ENCODE results near the gene ARID4B.
A peak's percentile ranks its signal among the peaks of the same experiment; 100 is the strongest.
"Not testable (repeated sequence)": the region's sequence is repeated elsewhere in the genome, so short reads cannot be mapped to it uniquely, and the experiment has no call there.

The ARID4B gene

DNA sequence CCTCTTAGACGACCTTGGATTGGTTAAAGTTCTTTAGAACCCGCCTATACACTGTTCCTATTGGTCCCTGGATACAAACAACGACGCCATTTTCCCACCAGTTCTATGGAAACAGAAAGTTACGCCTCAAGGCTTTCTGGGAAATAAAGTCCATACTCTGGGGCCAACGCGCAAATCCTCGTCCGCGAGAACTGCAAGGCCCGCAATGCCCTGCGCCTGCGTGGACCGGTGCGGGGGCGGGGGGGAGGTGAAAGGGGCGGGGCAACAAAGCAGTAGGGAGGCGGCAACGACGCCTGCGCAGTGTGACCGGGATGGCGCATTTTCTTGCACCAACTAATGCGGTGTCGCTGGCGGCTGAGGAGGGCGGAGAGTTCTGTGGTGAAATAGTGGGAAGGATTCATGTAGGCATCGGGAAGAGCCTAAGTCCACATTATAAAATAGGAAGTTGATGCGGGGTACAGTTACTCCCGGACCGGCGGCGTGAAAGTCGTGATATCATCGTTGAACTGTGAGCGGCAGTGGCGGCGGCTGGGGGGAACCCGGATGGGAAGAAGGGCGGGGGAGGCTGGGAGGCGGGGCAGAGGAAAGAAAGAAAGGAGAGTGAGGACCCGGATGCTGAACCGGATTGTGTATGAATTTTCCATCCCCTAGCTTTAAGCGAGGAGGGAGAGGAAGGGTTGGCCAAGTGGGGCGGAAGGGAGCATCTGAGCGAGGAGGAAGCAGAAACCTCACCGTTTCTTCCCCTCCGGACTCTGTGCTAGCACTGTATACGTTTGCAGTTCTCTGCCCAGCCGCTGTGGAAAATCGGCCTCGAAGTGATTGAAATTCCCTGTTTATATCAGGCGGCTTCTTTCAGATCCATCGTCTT lies 526 bp upstream of the ARID4B start, which contains the start of gene GGPS1:
Gene GGPS1 (plus strand): TSS at position 300 of the 868 bp plus-strand sequence. CDS start 6,695 bp downstream, outside the sequence.
- DNase-seq = peak; percentile 99 to 100

DNA sequence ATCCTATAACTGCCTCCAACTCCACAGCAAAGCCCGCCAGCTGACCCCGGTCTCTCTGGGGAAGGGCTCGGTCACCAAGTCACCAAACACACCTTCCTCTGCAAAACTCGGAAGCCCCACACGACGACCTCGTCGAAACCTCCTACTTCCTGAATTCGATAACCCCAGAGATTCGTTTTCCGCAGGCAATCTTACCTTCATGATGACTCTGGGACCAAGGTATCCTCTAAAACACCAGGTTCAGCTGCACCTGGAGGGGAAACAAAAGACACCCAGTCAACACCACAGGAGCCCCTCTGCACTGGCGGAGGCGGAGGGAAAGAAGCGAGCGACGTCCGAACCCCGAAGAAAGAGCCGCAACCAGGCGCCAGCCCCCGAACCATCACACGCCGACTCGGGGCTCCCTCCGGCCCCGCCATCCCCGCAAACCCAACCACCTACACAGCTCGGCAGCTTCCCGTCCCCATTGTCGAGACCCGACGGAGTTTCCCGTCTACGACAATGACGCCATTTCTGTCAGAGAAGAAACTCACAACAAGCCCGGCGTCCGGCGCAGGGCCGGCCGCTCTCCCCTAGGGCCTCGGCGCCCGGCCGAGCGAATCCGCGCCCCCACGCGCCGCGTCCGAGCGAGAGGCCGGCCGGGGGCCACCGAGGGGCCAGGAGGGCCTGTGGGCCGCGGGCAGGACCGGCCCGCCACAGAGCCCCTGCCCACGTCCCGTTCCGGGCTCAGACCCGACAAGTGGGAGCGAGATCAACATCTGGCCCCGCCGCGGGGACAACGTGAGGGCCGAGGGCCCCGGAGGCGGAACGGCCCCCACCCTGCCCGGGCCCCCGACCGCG lies 1.0 kb downstream of the ARID4B start:
- DNase-seq = peak; percentile 68 to 75

DNA sequence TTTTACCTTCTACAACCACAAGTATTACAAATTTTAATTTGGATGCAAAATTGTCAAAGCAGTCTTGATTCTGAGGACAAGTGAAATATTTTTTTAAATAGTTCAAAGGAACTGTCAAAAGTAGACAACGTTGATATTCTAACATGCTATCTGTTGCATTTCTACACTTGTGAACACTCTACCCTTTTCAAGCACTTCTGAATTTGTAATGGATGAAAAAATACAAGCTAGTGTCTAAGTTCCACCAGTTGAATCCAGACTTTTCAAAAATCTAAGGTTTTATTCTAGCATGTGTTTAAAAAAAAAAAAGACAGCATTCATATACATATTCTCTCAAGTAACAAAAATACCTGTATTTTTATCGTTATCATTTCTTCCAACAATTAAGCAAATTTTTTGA lies 2.1 kb downstream of the ARID4B start:
- DNase-seq = no peak

DNA sequence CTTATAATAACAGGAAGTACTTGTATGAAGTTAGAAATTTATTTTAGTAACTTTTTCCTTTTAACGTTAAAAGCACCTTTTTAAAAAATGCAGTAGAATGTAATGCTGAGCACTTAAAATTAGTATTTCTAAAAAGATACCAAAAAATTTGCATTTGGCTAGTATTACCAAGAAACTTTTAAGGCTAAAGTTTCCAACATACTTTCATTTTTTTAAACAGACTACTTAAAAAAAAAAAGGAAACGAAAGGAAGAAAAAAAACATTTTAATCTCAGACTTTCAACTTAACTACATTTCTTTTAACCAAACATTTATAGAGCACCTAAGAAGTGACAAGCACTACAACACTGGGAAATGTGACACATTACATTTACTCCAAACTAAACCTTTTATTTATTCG lies 2.8 kb downstream of the ARID4B start:
- no peak for DNase-seq

DNA sequence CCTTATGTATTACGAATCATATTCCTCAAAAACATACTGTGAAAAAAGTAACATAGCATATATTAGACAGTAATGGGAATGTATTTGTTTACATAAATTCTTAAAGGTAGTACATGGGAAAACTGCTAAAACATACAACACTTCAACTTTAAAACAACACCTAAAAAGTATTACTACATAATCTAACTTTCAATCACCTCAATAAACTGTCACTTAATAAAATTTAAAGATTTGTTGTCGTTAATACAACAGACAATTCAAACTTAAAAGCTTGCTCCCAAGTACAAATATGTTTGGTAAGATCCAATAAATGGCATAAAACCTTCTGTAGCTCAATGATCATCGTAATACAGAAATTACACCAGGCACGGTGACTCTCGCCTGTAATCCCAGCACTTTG lies 3.7 kb downstream of the ARID4B start:
- DNase-seq = no peak

DNA sequence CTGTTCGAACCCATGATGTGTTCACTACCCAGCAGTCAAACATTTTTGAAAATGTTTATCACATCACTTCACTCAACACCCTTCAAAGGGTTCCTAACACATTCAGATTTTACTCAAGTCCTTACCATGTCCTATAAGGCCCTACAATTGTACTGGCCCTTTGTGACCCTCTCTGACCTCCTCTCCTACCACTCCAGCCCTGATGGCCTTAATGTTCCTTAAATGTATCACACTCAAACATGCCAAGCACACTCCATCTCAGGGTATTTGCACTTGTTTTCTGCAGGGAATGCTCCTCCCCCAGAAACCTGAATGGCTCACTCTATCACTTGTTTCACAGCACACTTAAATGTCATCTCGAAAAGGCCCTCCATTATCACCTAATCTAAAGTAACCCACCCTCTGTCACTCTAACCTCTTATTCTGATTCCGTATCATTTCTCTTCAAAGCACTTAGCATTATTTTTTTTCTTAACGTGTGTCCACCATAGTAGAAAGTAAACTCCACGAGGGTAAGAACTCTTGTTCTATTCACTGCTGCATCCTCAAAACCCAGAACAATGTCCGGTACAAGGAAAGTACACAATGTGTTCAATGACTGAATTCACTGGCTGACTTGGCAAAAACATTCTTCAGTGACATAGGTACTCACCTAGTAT lies 7.3 kb downstream of the ARID4B start:
- no peak for DNase-seq

DNA sequence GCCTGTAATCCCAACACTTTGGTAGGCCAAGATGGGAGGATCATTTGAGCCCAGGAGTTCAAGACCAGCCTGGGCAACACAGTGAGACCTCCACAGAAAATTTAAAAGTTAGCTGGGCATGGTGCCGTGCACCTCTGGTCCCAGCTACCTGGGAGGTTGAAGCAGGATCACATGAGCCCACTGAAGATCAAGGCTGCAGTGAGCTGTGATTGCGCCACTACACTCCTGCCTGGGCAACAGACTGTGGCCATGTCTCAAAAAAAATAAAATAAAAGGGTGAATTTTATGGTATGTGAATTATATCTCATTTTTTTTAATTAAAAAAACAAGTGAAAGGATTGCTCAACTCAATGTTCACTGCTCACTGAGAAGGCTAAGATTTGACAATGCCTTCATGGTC lies 8.7 kb downstream of the ARID4B start:
- no peak for DNase-seq

DNA sequence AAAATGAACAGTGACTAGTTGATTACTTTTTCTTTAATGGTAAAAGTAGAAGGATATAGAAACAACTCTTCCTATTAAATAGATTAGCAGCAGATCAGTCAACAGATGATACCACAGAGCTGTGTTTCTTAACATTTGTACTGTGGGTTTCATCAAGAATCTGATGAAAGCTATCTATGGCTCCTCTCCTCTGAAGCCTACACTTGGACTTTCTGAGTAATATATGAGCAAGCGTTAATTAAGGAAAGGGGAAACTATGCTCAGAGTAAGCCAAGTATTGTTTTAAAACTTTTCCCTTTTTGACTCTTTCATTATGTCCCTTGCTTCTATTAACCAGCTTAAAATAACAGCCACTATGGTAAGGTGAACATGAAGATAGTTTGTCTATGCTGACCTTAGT lies 10.8 kb downstream of the ARID4B start:
- no peak for DNase-seq

DNA sequence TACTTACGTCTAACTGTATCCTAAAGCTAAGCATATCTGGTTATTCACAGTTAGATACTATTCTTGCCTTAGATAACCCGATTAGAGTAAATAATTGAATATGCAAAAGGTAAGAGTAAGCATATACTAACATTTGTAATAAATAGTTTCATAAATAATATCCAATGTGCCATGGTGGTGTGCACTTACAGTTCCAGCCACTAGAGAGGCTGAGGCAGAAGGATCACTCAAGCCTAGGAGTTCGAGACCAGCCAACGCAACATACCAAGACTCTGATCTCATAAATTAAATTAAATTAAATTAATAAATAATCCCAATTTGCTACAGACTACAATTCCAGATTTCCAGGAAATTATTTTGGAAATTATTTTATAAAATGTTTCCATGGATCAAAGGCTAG lies 12.2 kb downstream of the ARID4B start:
- no peak for DNase-seq

DNA sequence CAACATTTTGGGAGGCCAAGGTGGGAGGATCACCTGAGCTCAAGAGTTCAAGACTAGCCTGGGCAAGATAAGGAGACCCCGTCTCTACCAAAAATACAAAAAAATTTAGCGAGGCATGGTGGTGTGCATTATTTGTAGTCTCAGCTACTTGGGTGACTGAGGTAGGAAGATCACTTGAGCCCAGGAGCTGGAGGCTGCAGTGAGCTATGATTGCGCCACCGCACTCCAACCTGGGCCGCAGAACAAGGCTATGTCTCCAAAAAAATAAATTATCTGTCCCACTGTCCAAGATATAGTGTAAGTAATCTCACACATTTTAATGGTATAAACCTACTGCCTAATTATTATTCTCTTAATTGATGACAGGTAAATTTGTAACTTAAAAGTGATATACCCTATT lies 12.8 kb downstream of the ARID4B start:
- DNase-seq = no peak

DNA sequence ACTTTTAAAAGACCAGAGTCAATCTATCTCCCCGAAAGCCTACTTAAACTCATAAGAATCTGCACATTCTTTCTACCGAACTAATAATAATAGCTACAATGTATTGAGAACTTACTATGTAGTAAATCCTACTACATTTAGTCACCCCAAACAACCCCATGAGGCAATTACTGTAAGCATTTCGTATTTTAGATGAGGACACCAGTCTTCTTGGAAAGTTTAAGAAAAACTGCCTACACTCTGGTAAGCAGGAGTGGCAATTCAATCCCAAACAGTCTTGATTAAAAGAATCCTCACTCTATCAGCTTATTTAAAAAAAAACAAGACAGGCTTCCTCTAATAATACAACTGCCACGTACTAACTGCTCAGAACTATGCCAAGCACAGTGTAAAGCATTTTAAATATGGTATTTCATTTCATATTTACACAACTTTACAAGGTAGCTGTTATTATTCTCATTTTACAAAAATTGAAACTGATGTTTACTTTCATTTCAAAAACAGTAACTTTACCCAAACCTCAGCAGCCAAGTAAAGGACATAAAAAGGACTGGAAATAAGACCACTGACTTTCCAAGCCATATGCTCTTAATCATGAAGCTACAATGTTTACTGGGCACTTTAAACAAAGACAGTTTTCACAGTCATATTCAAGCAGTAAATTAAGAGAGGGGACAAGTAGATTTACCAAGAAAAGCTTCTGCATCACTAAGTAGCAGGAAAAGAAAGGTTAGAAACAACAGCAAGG lies 13.9 kb downstream of the ARID4B start:
- DNase-seq = no peak

DNA sequence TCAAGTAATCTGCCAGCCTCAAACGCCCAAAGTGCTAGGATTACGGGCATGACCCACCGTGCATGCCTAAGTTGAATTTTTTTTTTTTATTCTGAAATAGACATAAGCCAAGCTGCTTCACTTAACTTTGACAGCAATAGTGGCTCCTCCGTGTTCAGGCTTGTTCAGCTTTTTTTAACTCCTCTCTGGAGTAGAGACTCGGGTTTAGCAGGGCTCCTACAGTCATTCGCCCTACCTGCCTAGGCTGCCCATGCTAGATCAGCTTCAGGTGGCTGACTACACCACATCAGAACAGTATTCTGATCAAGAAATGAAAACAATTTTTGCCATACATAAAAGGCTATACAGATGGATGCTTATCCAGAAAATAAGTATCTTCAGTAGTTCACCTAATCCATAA lies 14.7 kb downstream of the ARID4B start:
- no peak for DNase-seq

DNA sequence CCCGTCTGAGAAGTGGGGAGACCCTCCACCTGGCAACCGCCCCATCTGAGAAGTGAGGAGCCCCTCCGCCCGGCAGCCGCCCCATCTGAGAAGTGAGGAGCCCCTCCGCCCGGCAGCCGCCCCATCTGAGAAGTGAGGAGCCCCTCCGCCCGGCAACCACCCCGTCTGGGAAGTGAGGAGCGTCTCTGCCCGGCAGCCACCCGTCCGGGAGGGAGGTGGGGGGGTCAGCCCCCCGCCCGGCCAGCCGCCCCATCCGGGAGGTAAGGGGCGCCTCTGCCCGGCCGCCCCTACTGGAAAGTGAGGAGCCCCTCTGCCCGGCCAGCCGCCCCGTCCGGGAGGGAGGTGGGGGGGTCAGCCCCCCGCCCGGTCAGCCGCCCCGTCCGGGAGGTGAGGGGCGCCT lies 18.8 kb downstream of the ARID4B start:
- not testable (repeated sequence) for DNase-seq

DNA sequence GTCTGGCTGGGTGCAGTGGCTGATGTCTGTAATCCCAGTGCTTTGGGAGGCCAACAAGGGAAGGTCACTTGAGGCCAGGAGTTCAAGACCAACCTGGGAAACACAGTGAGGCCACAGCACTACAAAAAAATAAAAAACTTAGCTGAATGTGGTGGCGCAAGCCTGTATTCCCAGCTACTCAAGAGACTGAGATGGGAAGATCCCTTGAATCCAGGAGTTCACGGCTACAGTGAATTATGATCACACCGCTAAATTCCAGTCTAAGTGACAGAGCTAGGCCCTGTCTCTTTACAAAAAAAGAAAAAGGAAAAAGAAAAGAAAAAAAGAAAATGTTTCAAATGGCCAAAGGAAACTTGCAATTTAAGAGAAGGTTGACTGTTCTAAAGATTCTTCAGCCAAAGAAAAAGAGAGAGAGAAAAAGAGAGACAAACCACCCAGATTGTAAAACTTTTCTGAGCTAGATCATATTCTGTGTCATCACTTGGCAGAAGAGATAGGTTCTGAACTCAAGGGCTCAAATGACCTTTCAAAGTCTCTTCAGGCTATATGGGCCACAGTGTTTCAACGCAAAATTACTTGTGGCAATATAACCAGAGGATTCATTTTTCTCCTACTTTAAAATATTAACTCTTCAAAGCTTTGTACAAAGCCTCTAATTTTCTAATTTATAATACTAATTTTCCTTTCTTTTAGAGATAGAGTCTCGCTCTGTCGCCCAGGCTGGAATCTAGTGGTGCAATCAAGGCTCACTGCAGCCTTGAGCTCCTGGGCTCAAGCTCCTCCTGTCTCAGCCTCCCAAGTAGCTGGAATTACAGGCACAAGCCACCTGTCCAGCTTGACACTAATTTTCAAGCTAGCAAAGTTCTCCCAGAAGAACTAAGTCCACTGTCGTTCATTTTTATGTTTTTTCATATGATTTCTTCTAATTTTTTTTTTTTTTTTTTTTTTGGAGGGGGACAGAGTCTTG lies 20.5 kb downstream of the ARID4B start:
- DNase-seq = no peak

DNA sequence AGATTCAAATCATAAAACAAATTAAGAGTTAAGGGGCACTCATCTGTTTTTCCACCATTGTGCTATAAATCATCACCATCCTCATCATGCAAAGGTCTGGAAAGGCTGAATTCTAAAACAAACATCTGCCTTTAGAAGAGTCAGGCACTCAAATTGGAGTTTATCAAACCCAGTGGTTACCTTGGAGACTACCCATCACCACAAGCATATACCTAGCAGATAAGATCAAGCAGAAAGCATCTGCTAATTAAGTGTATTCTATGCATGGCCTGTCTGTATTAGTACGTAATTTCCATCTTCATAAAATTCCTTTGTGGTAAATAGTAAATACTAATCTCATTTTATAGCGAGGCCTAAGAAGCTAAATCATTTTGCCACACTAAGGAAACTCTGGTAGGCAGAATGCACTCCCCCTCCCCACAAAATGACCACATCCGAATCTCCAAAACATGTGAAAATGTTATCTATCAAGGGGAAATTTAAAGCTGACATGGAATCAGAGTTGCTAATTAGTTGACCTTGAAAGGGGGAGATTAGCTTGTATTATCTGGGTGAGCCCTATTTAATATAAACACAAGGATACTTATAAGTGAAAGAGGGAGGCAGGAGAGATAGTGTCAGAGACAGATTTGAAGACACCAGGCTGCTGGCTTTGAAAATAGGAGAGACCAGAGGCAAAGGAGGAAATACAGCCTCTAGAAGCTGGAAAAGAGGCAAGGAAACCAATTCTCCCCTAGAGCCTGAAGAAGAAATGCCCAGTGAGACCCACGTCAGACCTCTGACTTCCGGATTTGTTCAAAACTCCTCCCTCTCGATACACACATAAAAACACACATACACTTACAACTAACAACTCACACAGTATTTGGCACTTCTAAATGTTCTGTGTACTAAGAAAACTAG lies 23.2 kb downstream of the ARID4B start:
- peak; percentile 47 to 83 for DNase-seq

DNA sequence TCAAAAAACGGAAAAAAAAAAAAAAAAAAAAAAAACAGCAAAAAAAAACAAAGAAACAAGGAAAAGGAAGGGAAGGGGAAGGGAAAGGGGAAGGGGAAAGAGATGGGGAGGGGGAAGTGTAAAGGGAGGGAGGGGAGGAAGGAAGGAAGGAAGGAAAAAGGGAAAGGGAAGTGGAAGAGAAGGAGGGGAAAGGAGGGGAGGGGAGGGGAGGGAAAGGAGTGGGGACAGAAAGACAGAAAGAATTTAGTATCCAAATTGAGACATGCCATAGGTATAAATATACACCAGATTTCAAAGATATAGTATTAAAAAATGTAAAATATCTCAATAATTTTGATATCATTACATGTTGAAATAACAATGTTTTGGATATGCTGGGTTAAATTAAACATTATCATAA lies 25.8 kb downstream of the ARID4B start:
- no peak for DNase-seq

DNA sequence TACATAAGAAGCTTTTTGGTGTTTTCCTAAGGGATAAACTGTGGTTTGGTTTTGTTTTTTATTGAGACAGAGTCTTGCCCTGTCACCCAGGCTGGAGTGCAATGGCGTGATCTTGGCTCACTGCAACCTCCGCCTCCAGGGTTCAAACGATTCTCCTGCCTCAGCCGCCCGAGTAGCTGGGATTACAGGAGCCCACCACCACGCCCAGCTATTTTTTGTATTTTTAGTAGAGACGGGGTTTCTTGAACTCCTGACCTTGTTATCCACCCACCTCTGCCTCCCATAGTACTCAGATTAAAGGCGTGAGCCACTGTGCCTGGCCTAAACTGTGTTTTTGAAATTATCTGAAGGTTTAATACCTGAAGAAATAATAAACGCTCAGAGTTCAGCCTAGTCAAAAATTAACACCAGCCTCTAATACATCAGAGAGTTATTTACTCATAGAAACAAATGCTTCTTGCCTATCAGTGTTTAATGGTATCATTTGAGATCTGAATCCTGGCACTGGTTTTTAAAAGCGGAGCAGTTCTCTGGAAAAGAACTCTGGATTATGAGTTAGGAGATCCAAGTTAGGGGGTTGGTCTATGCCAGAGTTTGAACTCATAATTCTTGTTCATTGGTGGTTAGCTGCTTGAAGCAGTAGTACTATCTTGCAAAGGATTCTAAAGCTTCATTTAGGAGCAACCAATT lies 28.7 kb downstream of the ARID4B start:
- no peak for DNase-seq

DNA sequence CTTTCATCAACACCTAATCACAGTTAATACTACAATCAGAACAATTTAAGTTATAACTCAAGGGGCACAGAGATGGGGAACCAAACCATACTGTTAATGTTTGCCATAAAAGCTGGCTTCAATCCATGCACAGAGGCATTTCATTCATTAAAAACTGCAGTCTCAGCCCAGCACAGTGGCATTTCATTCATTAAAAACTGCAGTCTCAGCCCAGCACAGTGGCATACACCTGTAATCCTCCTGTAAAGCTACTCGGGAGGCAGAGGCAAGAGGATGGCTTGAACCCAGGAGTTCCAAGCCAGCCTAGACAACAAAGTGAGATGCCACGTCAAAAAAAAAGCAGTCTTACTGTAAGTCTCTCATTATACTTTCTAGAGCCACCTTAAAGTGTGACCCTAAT lies 29.2 kb downstream of the ARID4B start:
- DNase-seq = no peak

DNA sequence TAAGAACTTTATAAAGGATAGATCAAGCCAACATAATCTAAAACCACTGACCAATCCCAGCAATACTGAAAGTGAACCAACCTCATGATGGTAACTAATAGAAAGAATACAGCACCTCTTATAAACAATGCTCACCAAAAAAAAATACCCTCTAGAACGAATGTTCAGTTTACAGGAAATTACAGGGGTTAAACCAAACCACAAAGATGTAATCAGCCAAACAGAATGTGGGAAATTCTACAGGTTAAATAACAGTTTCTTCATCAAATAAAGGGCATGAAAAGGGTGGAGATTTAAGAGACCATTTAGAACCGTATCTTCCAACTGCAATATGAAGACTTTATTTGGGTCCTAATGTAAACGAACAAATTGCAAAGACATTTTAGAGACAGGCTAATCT lies 30.4 kb downstream of the ARID4B start:
- peak in 1 of 2 donors; percentile 88 for DNase-seq

DNA sequence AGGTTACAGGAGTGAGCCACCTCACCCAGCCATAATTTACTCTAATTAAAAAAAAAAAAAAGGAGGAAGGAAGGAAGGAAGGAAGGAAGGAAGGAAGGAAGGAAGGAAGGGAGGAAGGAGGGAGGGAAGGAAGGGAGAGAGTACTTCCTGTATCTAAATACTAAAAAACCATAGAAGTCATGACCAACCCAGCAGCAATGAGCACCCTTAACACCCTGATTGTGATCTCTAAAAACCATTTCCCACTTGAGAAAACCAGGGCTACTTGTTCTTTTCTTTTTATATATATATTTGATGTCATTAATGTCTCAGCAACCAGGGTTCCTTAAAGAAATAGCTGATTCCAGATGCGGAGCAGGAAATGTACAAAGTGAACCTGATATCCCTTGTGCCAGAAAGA lies 31.2 kb downstream of the ARID4B start:
- DNase-seq = peak in 1 of 2 donors; percentile 51
